Activated naive CD8-positive, alpha-beta T cell (primary cell): Measurements from ENCODE around the gene NSDHL.
"Not testable (repeated sequence)": the region's sequence is repeated elsewhere in the genome, so short reads cannot be mapped to it uniquely, and the experiment has no call there.

Experiments
- H3K27ac Mint-ChIP-seq: one replicate; pipeline ENCODE4 v1.8.0; 2021; ENCODE audit warnings: mixed read lengths
- H3K27me3 Mint-ChIP-seq: one replicate; pipeline ENCODE4 v1.8.0; 2021; ENCODE audit warnings: mixed read lengths
- H3K36me3 Mint-ChIP-seq: one replicate; pipeline ENCODE4 v1.8.0; 2021; ENCODE audit warnings: mixed read lengths
- H3K4me1 Mint-ChIP-seq: one replicate; pipeline ENCODE4 v1.8.0; 2021; ENCODE audit warnings: low read depth, mixed read lengths
- H3K4me3 Mint-ChIP-seq: one replicate; pipeline ENCODE4 v1.8.0; 2021; ENCODE audit warnings: mild to moderate bottlenecking, mixed read lengths
- H3K9me3 Mint-ChIP-seq: one replicate; pipeline ENCODE4 v1.8.0; 2021; ENCODE audit warnings: low read depth, mixed read lengths

Gene NSDHL

GRCh38 chrX:152907084-152907651, 76.3 kb downstream of the NSDHL start:
- Mint-ChIP-seq H3K27ac (no peak overlapping the region), H3K9me3 (no peaks in the 10 kb centered on the region)

GRCh38 chrX:152908486-152908885, 77.6 kb downstream of the NSDHL start:
- no peaks in the 10 kb centered on the region for H3K9me3 Mint-ChIP-seq
- no peak overlapping the region for H3K4me3 Mint-ChIP-seq
- no peaks in the 10 kb centered on the region for H3K4me1 Mint-ChIP-seq
- H3K36me3 Mint-ChIP-seq, result no peaks in the 10 kb centered on the region
- peaks cover 2% of the 10 kb centered on the region for H3K27me3 Mint-ChIP-seq
- no peak overlapping the region for H3K27ac Mint-ChIP-seq

More at GRCh38 chrX:152907084-152907651, 76.3 kb downstream of the NSDHL start:
- H3K27me3 Mint-ChIP-seq, result peaks cover 2% of the 10 kb centered on the region
- no peak overlapping the region for H3K4me3 Mint-ChIP-seq
- no peaks in the 10 kb centered on the region for H3K36me3 Mint-ChIP-seq
- H3K4me1 Mint-ChIP-seq, result no peaks in the 10 kb centered on the region

GRCh38 chrX:152910018-152910417, 79.2 kb downstream of the NSDHL start:
- H3K4me1 Mint-ChIP-seq, H3K27me3 Mint-ChIP-seq, H3K27ac Mint-ChIP-seq: not testable (repeated sequence)

GRCh38 chrX:152912106-152912505, 81.2 kb downstream of the NSDHL start:
- no peaks in the 10 kb centered on the region for H3K9me3 Mint-ChIP-seq
- H3K4me3 Mint-ChIP-seq, result no peak overlapping the region
- peaks cover under 1% of the 10 kb centered on the region for H3K27me3 Mint-ChIP-seq
- H3K4me1 Mint-ChIP-seq, result no peaks in the 10 kb centered on the region
- H3K36me3 Mint-ChIP-seq, result no peaks in the 10 kb centered on the region
- no peak overlapping the region for H3K27ac Mint-ChIP-seq

More at GRCh38 chrX:152910018-152910417, 79.2 kb downstream of the NSDHL start:
- H3K9me3 Mint-ChIP-seq, H3K36me3 Mint-ChIP-seq, H3K4me3 Mint-ChIP-seq: not testable (repeated sequence)

- no peaks in the 10 kb centered on the region for H3K9me3 Mint-ChIP-seq
- H3K36me3 Mint-ChIP-seq, result no peaks in the 10 kb centered on the region
- no peak overlapping the region for H3K27ac Mint-ChIP-seq
- no peak overlapping the region for H3K4me3 Mint-ChIP-seq
- no peaks in the 10 kb centered on the region for H3K27me3 Mint-ChIP-seq
- no peaks in the 10 kb centered on the region for H3K4me1 Mint-ChIP-seq
Measured at GRCh38 chrX:152912641-152913040, 81.8 kb downstream of the NSDHL start.

GRCh38 chrX:152913346-152913745, 82.5 kb downstream of the NSDHL start:
- Mint-ChIP-seq H3K36me3 (no peaks in the 10 kb centered on the region), H3K4me1 (no peaks in the 10 kb centered on the region), H3K27me3 (no peaks in the 10 kb centered on the region), H3K4me3 (no peak overlapping the region), H3K27ac (no peak overlapping the region), H3K9me3 (no peaks in the 10 kb centered on the region)

GRCh38 chrX:152913910-152914309, 83.0 kb downstream of the NSDHL start:
- Mint-ChIP-seq H3K4me3 (no peak overlapping the region), H3K27ac (no peak overlapping the region), H3K4me1 (peaks cover 1% of the 10 kb centered on the region), H3K27me3 (no peaks in the 10 kb centered on the region), H3K9me3 (no peaks in the 10 kb centered on the region), H3K36me3 (no peaks in the 10 kb centered on the region)

- H3K4me3 Mint-ChIP-seq, result no peak overlapping the region
- no peaks in the 10 kb centered on the region for H3K27me3 Mint-ChIP-seq
- no peaks in the 10 kb centered on the region for H3K36me3 Mint-ChIP-seq
- H3K4me1 Mint-ChIP-seq, result peaks cover 1% of the 10 kb centered on the region
- H3K27ac Mint-ChIP-seq, result no peak overlapping the region
- H3K9me3 Mint-ChIP-seq, result no peaks in the 10 kb centered on the region
Measured at GRCh38 chrX:152915541-152916241, 84.8 kb downstream of the NSDHL start.

GRCh38 chrX:152917656-152918579, 87.1 kb downstream of the NSDHL start:
- H3K36me3 Mint-ChIP-seq, result no peaks in the 10 kb centered on the region
- H3K27ac Mint-ChIP-seq, result no peak overlapping the region
- H3K4me3 Mint-ChIP-seq, result no peak overlapping the region

GRCh38 chrX:152918707-152919106, 87.8 kb downstream of the NSDHL start:
- Mint-ChIP-seq H3K4me3 (no peak overlapping the region), H3K36me3 (no peaks in the 10 kb centered on the region), H3K27me3 (no peaks in the 10 kb centered on the region), H3K27ac (no peak overlapping the region), H3K9me3 (no peaks in the 10 kb centered on the region), H3K4me1 (peaks cover 17% of the 10 kb centered on the region)

More at GRCh38 chrX:152917656-152918579, 87.1 kb downstream of the NSDHL start:
- Mint-ChIP-seq H3K9me3 (no peaks in the 10 kb centered on the region), H3K4me1 (peaks cover 10% of the 10 kb centered on the region), H3K27me3 (no peaks in the 10 kb centered on the region)
